NCI-H460 (cell line): ENCODE measurements around the gene OPTN. TPM values are rescaled to one million over a fixed set of nuclear protein-coding genes. Genes with fewer than 3 reads are reported as not detected.
"Not testable (repeated sequence)": the region's sequence is repeated elsewhere in the genome, so short reads cannot be mapped to it uniquely, and the experiment has no call there.

ENCODE experiments used
- DNase-seq: peaks from one replicate; pipeline ENCODE4 v3.0.0-alpha.2; 2016; ENCODE audit warnings: low read depth; ENCODE audit errors: extremely low read depth
- total RNA-seq: library from RNA; depleted of rRNA; stranded (reverse); fragments of >200 nt; shearing (Covaris generic); gene quantifications from 2 replicates; pipeline ENCODE4 v1.2.3, GENCODE V29; 2014

Gene OPTN
- total RNA-seq, 1 experiment from 2014 or later = 13.3 TPM

DNA sequence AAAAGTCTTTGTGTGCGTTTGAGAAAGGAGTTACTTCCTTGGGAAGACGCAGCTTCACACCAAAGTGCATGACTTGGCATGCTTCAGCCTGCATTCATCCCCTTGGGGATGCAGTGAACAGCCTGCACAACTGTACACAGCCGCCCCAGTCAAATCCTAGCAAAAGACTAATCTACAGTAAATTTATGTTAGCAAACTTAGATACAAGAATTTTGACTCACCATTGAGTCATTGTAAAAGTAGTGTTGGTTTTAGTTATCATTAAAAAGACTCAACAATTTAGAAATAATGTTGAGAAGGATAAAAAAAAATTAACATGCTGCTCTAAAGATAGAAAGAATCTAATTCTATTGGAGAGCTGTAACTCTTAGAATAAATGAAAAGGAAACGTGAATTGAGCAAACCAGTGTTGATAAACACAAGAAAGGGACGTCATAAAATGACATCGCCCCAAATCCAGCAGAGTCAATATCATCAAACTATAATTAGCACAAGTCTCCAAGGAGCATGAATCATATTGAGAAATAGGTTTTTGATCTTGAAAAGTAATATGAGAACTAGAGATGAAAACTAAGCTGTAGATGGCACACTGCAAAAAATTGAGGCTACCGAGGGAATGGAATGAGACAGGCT is 11.9 kb upstream of the OPTN start:
- DNase-seq = no peak

DNA sequence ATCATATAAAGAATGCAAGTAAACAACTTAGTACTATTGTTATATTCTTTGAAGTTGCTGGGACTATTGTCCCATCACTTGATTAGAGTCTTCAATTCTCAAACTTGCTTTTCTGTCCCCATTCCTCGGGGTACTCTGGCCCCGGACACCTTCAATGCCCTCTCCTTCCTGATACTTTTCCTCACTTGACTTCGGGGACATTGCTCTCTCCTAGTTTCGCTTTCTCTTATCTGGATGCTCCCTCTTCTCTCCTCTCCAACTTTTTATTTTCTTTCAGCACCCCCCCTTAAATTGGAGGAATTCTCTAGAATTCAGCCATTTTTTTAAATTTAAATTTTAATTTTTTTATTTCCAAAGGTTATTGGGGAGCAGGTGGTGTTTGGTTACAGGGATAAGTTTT is 10.6 kb upstream of the OPTN start:
- DNase-seq = no peak

DNA sequence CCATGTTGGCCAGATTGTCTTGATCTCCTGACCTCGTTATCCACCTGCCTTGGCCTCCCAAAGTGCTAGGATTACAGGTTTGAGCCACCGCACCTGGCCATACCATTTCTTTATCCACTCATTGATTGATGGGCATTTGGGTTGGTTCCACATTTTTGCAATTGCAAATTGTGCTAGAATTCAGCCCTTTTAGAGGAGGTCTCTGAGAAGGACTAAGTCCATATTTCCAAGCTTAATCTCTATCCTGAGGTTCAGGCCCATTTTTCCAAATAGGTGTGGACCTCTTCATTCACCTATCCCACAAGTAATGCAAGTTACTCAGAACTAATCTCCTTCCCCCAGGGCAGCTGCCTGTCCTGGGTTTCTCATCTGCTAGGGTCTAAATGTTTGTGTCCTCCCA is 9.7 kb upstream of the OPTN start:
- no peak for DNase-seq

DNA sequence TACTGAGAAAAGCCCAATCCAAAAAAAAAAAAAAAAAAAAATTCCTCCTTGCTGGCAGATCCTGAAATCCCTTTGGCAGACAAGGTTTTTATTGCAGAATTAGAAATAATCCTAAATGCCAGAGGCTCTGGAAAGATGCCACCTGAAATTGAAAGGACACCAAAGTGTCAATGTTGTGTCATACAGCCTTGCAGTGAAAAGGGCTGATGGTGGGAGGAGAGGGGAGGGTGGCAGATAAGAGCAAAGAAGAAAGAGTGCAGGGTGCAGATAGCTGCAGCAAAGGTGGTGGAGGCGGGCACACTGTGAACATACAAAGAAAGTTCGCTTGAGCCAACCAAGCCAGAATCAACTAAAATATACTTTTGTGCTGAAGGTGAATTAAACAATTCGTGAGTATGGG is 8.2 kb upstream of the OPTN start:
- DNase-seq = no peak

DNA sequence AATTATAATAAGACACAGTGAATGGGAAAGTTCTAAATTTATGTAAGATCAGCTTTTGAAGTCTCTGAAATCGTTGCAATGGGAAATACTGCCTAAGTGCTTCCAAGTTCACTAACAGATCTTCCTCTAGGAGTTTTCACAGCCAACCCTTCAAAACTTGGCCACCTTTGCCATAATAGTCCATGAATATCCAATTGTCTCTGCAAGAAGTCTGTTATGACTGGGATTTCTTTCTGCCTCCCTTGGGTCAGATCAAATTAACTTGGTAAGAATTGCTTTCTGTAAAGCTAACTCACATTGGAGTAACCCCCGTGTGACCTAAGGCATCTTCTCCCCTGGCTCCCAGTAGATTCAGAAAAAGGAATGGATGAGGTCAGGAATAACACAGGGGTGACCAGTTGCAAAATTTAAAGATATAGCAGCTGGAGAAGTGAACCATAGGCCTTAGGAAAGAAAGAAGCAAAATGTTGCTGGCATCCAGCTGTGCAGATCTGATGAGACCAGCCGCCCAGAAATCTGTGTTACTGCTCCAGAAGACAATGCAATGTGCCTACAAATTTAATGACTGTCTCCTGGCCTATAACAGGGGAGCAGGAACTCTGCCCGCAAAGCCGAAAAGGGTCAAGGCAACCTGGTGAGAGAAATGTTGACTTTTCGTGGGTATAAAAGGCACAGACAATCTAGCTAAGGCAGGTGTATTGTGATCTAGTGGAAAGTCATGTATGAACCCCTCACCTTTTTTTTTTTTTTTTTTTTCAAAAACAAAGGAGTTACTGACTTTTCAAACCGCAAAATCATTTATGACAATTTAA is 7.5 kb upstream of the OPTN start:
- DNase-seq = no peak

DNA sequence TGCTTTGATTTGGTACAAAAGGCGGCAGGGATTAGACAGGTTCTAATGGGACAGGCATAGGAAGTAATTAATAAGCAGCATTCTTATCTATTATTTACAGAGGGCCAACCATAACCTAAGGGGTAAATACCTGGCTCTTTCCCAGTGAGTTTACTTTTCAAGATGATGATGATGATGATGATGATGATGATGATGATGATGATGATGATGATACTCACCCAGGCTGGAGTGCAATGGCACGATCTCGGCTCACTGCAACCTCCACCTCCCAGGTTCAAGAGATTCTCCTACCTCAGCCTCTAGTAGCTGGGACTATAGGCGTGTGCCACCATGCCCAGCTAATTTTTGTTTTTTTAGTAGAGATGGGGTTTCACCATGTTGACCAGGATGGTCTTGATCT is 5.9 kb upstream of the OPTN start:
- DNase-seq = not testable (repeated sequence)

DNA sequence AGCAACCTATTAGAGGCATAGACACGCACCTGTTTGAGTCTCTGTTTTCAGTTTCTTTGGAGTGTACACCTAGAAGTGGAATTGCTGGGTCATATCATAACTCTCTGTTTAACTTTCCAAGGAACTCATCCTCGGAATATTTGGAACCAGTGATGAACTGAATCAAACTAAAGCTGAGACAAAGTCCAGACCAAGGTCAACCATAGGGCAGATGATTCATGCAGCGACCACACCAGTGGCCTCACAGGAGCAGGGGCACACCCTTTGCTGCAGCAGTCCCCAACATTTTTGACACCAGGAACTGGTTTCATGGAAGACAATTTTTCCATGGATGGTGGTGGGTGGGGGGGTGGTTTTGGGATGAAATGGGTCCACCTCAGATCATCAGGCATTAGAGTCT is 4.9 kb upstream of the OPTN start:
- no peak for DNase-seq

DNA sequence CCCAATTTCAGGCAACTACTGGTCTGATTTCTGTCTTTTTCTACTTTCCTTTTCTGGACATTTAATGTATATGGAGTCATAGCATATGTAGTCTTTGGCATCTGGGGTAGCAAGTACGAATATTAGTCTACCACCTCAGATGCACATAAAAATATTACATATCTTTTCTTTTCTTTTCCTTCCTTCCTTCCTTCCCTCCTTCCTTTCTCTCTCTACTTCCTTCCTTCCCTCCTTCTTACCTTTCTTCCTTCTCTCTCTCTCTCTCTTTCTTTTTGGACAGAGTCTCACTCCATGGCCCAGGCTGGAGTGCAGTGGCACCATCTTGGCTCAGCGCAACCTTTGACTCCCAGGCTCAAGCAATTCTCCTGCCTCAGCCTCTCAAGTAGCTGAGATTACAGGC is 4.0 kb upstream of the OPTN start:
- DNase-seq = no peak

DNA sequence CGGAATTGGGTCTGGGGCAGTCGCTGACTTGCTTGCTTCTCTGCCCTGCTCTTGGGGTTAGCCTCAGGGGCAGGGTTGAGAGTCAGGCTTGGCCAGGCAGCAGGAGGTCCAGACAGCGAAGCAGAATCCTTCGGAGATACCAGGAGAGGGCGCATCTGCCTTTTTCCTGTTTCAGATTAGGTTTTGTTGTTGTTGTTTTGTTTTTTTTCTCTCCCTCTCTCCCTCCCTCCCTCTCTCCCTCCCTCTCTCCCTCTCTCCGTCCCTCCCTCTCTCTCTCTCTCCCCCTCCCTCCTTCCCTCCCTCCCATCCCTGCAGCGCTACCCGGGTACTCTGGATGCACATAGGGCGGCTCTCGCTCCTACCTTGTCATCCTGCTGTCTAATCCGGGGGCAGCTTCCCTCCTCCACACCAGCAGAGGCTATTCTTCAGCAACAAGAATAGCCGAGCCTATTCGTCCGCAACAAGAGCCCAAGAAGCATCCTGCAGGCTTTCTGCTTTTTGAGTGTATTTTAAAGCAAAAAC is 758 bp upstream of the OPTN start:
- peak; percentile 44 for DNase-seq

DNA sequence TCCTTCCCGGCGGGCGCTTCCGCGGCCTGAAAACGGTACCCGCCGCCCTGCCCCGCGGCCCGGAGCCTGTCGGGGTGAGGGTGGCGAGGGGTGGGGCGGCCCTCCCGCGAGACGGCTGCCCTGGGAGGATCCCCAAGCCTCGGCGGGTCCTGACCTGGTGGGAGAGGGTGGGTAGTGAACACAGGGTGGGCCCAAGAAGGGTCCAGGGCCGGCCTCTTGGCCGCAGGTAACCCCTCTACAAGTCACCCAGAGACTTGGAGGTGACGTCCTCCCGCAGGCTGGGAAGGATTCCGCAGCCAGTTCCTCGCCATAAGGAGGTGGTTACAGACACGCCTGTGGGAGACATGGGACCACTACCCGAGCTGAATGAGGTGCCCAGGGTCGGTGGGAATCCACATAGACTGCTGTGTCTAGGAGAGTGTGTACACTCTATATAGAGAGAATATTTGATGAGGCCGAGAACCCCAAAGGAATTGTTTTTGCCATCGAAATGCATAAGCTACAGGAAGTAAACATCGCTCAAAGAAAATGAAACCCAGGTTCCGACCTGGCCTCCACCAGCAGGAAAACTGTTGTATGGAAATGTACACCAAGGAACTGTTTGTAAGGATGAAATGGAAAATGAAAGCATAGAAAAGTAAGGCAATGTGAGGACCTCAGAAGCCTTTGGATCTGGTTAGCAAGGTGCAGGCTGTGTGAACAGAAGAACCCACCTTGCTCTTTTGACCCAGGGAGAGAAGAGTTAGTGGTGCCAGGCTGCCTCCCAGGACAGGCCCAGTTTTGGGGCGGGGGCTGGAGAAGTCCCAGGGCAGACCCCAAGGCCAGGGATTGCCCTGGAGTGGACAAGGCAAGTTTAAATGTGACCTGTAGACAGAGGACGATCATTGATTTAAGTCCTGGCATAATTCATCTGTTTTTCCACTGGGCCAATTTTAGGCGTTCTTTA is 659 bp downstream of the OPTN start:
- DNase-seq = no peak

DNA sequence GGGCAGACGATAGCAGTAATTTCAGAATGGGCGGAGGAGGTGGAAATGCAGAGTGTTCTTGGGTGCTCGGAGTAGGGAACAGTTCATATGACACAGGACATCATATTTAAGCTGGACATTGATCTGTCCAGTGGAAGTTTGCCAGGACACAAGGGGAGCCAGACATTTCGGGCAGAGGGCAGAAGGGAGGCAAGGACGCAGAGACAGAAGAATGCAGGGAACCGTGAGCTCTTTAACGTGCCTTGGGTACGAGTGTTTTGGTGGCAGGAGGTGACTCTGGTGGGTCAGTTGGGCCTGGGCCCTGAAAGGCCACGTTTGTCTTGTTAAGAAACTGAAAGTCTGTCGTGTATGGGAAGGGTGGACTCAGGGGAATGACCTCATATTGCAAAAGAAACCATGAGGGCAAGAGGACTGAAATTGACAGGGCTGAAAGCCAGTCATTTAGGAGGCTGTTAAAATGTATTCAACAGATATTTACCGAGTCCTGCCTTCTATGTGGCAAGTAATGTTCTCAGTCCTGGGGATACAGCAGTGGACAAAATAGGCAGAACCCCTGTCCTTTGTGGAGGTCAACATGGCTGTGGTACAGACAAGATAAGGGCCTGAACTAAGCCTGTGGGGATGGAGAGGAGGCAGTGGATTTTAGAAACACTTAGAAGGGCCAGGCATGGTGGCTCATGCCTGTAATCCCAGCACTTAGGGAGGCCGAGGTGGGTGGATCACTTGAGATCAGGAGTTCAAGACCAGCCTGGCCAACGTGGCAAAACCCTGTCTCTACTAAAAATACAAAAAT is 2.2 kb downstream of the OPTN start:
- DNase-seq = no peak

DNA sequence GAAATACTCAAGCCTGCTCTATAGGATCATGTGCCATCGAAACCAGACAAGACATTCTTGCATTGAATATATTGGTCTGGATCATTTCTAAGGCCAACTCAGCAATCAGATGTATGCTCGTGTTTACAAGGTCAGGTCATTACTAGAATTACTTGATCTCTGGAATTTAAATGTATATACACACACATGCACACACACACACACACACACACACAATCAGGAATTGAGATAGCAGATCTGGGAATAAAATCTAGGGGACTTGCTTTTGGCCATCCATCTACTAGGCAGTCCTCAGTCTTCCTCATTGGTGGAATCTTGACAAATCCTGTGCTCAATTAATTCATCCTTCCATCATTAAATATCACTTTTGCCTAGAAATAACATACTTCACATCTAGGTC is 3.6 kb downstream of the OPTN start:
- DNase-seq = no peak

DNA sequence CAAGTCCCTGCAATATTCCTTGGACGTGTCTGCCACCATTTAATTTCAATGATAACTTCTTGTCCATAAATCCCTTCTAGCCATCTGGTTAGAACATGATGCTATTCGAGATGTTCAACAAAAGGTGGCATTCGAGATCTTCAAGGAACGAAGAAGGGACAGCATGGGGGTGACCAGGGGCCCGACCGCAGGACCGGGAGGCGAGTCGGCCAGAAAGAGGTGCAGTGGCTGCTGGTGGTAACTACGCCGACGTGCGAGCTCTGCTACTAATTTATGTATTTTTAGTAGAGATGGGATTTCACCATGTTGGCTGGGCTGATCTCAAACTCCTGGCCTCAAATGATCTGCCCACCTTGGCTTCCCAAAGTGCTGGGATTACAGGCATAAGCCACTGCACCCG is 4.7 kb downstream of the OPTN start:
- DNase-seq = no peak

DNA sequence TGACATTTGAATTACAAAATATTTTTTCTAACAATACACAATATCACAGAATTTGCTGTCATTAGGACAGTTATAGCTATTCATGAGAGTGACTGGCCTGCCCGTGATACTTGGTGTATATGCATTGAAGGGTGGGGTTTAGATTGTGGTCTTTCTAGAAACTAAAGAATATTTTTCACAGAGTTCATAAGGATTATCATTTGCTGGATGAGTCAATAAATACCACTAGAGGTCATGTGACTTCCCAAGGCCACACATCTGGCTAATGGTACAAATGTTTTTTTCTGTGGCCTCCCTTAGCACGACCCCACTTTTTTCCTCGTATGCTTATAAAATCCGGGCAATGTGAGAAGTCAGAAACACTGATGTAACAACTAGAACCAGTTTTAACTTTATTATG is 5.2 kb downstream of the OPTN start:
- no peak for DNase-seq

DNA sequence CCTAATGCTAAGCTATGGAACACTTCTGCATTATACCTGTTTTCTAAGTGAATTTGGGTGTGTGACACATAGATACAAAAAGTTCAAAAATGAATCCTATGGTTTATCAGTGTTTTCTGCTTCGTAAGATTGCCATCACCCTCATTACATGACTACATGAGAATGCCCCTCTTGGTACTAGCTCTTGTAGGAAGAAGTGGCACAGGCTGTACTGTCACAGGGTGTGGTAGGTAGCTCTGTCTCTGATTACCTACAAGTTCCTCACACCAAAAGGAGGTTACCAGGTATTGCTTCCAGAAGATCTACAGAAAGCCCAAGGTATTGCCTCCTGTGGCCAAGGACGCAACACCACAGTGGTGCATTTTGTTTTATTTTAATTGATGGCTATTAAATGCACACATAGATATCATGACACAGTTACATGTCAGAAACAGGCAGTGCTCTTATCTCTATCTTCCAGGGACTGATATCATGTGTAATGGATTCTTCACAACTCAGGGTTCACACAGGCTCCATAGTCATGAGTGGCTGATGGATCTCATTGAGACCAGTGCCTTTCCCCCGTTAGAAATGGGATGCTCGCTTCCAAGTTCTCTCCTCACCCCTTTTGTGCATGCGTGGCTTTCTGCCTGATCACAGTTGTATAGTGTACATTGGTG is 6.6 kb downstream of the OPTN start:
- no peak for DNase-seq

DNA sequence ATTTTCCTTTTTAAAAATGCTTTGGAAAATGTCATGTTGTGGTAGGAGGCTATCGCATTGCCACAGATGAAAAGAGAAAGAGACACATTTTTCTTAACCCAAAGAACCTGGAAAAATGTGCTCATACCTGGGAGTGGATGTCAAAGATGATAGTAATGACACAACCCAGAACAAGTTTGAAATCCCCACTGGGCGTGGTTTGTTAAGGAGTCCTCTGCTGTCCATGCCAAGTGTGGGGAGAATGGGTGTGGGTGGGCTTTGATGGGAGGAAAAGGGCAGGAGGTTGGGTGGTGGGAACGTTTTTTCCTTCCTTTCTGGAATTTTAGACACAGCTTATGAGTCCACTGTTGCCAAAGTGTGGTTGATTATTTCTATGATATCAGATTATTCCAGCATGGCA is 10.9 kb downstream of the OPTN start:
- no peak for DNase-seq

DNA sequence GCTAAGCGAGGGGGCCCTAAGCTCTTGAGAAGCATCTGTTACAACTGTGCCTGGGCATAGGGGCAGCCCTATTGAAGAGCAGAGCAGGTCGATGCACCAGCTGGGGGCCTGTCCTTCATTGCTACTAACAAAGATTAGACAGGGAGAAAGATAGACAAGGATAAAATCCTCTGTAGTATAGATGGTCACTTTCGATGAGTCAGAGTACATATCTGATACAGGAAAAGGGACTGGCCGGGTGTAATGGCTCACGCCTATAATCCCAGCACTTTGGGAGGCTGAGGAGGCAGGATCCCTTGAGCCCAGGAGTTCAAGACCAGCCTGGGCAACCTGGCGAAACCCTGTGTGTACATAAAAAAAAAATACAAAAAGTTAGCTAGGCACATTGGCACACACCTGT is 13.6 kb downstream of the OPTN start:
- no peak for DNase-seq

DNA sequence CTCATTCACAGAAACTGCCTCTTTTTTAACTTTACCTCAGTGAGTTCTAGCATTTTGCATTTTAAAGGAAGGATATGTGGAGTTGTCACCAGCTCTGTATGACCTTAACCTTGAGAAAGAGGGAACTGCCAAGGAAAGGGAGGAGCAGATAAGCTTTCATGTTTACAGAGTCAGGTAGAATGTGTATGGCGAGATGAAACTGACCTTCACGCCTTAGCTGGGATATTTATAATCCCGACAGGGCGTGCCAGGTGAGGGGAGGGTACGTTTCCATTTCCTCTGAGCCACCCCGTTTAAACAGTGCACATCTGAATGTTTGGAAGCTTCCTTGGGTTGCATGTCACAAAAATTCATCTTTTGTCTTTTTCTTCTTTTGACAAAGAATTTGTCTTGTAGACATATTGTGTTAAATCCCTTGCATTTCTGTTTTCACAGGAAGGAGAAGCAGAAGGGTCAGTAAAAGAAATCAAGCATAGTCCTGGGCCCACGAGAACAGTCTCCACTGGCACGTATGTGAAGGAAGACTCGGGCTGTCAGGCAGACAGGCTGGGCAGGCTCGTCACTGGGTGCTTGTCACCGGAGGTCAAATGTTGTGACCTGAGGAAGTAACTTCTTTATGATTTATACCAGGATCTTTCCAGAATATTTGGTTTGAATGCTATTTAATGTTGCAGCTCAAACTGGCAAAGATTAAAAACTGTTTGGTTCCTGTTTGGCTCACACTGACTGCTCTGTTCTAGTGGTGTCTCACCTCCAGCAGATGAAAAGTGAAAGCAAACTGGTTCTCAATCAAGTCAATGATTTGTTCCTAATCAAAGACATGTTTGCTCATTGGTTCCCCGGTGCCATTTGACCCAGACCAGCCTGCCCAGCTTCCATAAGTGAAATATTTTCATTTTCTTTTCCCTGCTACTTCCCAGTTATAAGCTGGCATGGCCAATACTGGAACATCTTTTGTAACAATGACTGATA is 16.2 kb downstream of the OPTN start:
- DNase-seq = no peak
